HT1080 (cell line): ENCODE results near the gene RASGEF1C. TPM values are rescaled to one million over a fixed set of nuclear protein-coding genes. Genes with fewer than 3 reads are reported as not detected.

Experiments
- DNase-seq: peaks from one replicate; pipeline ENCODE4 v3.0.0-alpha.2; 2015; ENCODE audit warnings: low read depth
- total RNA-seq: library from RNA; depleted of rRNA; stranded (reverse); fragments of >200 nt; shearing (Covaris generic); gene quantifications from 2 replicates; pipeline ENCODE4 v1.2.3, GENCODE V29; 2014

RASGEF1C gene
- total RNA-seq, 1 experiment from 2014 or later, result not detected

GRCh38 chr5:180161420-180162303 is 47.3 kb downstream of the RASGEF1C start:
- no peak for DNase-seq

- DNase-seq, result no peak
These were observed 48.2 kb downstream of the RASGEF1C start for GRCh38 chr5:180160789-180161188.

GRCh38 chr5:180160215-180160614 is 48.8 kb downstream of the RASGEF1C start:
- no peak for DNase-seq

GRCh38 chr5:180159756-180160155 is 49.3 kb downstream of the RASGEF1C start:
- DNase-seq, result no peak

- no peak for DNase-seq
These were observed 51.1 kb downstream of the RASGEF1C start for GRCh38 chr5:180157866-180158265.

- DNase-seq, result no peak
These were observed 52.9 kb downstream of the RASGEF1C start for GRCh38 chr5:180156141-180156540.

GRCh38 chr5:180155365-180155926 is 53.6 kb downstream of the RASGEF1C start:
- no peak for DNase-seq

- no peak for DNase-seq
These were observed 54.1 kb downstream of the RASGEF1C start for GRCh38 chr5:180154821-180155364.

- DNase-seq, result no peak
These were observed 55.0 kb downstream of the RASGEF1C start for GRCh38 chr5:180153991-180154390.

GRCh38 chr5:180153099-180153498 is 55.9 kb downstream of the RASGEF1C start:
- DNase-seq, result no peak

GRCh38 chr5:180143656-180144364 is 65.2 kb downstream of the RASGEF1C start:
- no peak for DNase-seq

GRCh38 chr5:180142824-180143610 is 66.0 kb downstream of the RASGEF1C start:
- DNase-seq, result no peak

- DNase-seq, result no peak
These were observed 66.8 kb downstream of the RASGEF1C start for GRCh38 chr5:180142021-180142765.

GRCh38 chr5:180141068-180141660 is 67.8 kb downstream of the RASGEF1C start:
- no peak for DNase-seq

GRCh38 chr5:180140571-180140970 is 68.4 kb downstream of the RASGEF1C start:
- no peak for DNase-seq

GRCh38 chr5:180140079-180140554 is 68.9 kb downstream of the RASGEF1C start:
- DNase-seq, result no peak

GRCh38 chr5:180139731-180140055 is 69.3 kb downstream of the RASGEF1C start:
- no peak for DNase-seq

GRCh38 chr5:180138976-180139730 is 69.9 kb downstream of the RASGEF1C start:
- no peak for DNase-seq
